Fibroblast of skin of scalp (primary cell): ENCODE measurements around the gene FOXD2.

Experiments
- DNase-seq: peaks from one replicate; pipeline ENCODE4 v3.0.0-alpha.2; 2013

Gene FOXD2

DNA sequence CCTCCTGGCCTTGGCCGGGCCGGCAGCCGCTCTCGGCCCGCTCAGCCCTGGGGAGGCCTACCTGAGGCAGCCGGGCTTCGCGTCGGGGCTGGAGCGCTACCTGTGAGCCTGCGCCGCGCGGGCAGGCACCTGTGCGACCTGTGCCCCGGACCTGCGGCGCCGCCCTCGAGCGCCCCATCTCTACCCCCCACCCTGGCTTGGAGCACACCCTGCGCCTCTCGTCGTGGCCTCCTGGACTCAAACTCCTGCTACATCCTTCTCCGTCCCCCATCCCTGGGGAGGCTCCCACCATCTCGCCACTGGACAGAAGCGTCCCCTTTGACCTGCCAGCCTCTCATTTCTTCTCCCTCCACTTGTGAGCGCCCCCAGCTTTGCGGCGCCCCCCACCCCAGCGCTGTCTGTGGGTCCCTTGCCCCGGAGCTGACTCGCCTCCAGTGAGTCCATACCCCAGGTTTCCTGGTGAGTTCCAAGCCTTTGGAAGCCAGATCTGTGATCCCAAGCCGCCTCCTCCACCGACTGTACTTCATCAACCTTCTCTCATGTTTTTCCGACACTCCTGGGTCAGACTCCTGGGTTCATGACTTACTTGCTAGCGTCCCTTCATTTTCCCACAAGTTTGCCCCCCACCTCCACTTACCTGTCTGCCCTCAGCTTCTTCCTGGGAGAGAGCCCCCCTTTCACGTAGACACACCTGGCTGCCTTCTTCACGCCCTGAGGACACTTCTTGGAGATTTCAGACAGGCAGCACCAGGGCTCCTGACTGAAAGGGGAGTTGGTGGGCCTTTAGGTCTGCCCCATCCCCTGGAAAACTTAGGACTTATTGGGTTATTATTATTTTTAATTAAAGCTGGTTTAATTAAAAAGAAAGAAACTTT is 20.4 kb upstream of the FOXD2 start:
- no peak for DNase-seq

DNA sequence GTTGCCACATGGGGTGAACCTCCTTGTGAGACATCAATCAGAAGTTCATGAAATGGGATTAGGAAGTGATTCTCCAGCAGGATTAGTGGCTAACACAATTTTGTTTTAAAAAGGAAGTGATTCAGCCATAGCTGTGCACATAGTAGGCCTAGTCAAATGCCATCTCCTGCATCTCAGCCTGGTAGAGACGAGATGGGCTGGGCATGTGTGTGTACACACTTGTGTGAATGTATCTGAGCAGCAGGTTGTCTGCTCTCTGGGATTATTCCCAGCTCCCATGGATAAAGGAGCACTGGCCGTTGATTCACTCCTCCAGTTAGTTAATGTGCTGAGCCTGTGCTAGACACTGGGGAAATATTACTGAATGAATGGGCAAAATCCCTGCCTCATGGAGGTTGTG is 19.7 kb upstream of the FOXD2 start:
- DNase-seq: no peak

DNA sequence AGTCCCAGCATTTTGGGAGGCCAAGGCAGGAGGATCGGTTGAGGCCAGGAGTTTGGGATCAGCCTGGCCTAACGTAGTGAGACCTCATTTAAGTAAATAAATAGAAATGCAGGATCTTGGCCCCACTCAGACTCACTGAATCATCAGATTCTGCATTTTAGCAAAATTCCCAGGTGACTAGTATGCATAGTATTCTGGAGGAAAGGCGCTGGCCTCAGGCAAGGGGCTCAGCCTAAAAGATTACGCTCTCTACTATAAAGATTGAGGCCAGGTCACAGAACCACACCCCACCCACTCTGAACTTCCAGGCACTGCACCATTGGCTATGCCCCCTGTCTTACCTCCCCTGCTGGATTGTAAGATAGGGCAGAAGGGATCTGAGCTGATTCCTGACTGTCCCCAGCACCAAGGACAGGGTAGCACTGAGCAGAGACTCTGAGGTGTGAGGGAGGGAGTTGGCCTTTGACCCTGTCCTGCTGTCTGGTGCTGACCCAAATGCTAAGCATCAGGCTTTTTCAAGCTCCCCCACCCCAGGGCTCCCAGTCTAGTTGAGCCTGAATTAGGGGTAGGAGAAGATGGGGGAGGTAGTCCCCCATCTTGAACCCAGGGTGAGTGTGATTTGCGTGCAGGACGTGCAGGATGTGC is 19.0 kb upstream of the FOXD2 start:
- DNase-seq: no peak

DNA sequence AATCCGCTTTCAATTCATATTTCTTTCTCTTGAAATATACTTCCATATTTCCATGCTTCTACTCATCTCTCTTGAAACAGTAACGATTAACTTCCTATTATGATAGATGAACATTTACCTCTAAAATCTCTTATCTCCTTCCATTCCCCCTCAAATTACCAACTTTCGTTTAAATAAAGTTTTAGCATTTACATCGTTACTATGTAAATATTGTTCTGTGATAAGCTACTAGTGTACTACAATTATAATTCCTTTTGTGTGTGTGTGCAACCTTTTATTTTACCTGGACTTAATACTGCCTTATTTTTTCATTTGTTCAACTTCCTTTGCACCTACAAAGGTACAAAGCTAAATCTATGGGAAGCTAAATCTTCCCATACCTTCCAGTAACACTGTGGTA is 17.3 kb upstream of the FOXD2 start:
- DNase-seq: no peak

DNA sequence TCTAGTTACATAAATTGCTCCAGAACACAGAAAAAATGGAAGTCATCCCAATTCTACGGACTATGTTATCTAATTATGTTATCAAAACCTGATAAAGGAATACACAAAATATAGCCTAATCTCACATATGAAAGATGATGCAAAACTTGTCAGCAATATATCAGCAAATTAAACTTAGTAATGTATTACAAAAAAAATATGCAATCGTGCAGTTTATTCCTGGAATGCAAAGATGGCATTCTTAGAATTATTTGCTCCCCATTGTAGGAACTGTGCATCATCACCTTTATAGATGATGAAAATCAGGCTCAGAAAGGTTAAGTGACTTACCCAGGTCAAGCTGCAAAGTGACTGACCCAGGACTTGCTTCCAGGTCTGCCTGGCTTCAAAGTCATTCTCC is 14.0 kb upstream of the FOXD2 start:
- DNase-seq: no peak

DNA sequence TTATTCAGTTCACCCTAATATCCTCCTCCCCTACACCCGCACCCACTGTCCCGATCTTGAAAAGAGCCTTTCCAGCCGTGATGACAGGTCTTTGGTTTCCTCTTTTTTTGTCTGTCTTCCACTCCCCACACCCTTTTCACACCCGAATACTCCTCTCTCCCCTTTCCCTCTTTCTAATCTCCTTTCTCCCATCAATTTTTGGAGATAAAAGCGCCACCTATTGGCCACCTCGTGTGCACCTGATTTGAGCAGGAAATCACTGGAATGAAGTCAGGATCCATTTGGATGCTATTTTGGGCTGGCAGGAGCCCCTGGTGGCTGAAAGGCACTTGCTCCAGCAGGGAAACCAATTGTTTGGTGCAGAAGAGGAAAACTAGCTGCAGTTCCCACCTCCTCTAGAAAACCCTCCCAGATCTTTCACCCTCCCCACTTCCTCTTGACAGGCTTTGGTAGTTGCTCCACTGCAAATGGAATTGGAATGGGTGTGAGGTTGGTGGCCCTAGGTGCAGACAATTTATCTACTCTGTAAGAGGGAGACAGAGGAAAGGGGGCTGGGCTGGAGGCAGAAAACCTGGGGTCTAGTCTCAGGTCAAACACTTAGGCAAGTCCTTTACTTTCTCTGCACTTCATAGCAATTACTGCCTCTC is 13.4 kb upstream of the FOXD2 start:
- DNase-seq: peak; percentile 73

DNA sequence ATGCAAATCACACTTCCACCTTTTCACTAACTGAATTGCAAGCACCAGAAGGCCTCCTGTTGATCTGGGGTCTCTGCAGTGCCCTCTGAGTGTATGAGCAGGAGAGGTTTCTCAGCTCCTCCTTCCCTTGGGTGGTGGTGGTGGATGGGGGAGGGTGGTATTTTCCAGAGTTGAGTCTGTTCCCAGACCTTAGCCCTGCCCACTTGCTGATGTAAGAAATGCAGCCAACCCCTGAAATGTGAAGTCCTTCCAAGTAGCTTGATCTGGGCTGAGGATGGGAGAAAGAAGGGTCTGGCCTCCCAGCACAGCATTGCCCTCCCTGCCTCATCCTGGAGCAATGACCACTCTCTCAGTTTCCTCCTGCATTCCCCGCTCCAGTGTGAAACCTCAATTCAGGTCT is 6.3 kb upstream of the FOXD2 start:
- DNase-seq: peak; percentile 85

DNA sequence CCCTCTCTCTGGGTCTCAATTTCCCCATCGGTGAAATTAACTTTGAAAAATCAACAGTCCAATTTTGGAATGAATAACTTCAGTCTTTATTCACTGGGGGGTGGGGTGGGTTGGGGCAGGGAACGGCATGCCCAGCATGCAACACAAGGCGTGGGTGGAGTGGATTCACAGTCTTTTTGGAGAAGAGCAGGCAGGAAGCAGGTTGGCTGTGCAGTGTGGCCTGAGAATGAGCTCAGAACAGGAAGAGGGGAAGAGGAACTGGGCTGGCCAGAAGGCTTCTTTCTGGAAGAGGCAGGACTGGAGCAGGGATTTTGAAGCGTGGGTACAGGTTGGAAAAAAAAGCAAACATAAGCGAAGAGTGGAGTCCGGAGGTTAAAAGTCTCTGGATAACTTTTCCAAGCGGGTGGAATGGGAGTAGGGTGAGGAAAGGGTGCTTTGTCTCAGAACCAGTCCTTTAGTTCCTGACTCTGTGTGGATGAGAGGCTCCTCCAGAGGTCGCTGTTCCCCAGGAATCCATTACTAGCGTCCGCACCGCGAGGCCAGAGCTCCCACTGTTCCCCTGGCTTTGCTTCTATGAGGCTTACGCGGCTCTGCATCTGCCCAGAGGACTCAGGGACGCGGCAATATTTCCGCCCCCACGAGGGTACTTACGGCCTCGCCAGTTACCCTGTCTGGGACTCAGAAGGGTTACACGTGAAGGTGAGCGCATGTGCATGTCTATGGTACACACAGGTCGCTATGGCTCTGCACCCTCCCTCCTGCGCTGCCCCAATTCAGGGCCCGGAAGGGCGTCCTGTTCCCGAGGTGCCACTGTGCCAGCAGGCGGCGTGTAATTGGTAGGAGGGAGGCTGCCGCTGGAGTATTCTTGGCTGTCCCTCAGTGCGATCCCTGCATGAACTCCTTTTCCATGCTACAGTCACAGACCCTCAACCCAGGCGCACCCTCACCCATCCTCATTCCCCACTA is 5.5 kb upstream of the FOXD2 start:
- peak; percentile 76 for DNase-seq

DNA sequence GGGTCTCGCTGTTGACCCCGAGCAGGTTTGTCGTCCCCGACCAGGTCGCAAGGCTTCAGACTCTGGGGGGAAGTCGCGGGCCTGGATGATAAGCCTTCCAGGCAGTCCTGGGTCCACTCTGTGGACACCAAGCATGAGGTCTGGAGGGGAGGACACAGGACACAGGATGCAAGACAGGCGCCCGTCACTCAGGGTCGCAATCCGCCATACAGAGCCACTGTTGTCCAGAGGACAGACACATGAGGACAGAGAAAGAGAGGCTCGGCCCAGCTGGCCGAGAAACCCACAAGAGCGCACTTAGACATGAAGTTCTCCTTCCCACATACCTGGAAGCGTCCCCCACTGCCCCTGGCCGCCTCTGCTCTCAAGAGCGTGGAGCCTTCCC is 4.8 kb upstream of the FOXD2 start:
- no peak for DNase-seq

DNA sequence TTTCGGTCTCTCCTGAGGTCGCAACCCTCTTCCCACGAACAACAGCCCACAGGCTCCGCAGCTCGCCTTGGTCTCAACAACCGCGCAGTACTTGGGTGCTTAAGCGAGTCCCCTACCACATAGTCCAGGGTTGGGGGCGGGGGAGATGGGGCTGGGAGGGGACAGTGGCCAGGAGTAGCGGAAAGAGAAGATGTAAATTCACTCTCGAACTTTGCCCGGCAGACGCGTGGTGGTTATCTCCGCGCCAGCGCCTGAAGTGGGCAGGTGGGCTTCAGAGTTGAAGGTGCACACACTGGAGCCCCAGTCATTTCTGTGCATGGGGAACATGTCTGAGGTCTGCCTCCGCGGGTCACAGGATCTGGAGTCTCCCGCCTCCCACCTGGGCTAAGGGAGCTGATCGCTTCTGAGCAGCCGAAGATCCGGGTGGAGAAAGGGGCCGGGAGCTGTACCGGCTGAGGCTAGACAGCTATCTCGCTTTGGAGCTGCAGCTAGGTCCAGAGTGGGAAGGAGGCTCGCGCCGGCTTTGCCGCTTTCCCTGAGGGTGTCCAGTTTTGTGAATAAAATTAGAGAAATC is 4.3 kb upstream of the FOXD2 start:
- no peak for DNase-seq

DNA sequence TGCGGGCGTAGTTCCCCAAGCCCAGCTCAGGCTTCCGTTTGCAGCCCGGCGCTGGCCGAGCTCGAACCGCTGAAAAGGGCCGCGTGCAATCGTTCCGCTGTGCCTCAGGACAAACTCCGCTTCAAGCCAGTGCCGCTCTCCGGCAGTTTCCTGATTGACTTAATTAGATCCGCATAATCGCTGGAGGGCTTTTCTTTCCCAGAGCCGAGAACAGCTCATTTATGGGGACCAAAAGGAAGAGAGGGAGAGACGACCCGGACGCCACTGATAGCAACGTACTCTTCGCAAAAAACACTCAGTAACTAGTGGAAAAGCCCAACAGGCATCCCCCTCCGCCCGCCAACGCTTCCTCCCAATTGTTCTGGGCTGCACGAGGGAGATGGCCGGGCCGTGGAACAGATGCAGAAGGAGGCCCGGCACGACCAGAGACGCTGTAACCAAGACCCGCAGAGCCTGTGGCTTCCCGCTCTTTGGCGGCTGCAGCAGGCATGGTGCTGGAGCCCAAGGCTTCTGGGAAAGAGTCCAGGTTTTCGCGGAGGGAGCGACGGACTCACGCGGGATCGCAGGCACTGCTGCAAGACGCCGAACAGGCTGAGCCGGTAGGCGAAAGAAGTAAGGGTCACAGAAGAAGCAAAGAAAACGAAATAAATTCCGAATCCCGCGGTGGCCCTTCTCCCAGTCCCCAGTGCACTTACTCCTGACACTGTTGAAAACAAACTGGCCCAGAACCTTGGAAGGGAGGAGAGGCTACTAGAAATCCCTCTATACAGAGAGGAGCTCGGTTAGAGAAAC is 3.6 kb upstream of the FOXD2 start:
- peak; percentile 48 for DNase-seq

DNA sequence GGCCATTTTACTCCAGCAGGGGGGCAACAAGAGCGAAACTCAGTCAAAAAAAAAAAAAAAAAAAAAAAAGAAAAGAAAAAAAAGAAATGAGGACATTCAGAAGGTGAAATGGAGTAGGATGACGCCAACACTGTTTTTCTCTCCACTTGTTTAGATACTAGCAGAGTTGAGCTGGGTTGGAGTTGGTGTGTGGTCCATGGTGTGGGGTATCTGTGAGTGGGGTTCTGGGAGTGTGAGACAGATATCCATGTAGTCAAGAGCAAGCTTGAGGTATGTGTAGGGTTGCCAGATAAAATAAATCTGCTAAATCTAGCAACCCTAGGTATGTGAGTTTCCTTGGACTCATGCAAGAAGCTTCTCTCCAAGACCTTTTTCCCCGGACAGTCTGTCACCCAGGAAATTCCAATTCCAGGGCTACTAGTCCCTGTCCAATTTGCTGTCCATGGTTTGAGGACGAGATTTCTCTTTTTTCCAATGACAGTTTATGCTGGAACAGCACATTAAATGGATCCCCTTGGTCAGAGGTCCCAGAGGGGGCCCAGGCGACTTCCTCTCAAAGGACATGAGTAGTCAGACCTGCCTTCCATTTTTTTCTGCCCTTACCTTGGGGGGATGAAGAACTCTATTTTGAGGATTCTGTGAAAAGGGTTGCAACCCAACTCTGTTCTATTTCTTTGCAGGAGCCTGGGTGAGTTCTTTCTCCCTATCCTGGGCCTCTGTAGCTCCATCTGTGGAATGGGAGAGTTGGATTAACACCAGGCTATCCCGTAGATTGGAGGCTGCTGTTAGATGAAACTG is 2.1 kb upstream of the FOXD2 start:
- peak; percentile 23 for DNase-seq

DNA sequence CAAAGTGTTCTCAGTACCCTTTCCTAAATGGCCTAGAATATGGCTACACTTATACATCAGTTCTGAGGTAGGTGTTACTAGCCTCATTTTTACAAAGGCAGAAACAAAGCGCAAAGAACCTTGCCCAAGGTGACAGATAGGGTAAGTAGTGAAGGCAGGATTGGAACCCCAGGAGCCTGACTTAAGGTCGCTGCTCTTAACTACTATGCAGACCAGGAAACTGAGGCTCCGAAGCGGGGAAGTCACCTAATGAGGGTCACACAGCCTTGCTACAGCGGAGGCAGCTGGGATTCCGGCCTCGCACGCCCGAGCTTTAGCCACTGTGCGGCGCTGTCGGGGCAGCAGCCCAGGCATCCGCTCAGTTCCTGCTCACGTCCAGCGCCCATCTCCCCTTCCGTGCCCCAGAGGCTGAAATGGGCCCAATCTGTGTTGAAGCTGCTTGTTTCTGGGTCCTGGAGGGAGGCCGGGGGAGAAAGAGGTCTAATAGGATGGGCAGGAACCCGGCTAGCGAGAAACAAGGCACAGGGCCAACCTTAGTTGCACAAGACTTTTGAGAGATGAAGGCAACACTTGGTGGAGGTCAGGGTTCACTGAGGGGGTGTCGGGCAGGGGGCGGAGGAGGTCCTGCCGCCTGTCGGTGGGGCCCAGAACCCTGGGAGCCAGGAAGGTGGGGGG is 1.4 kb upstream of the FOXD2 start:
- peak; percentile 70 for DNase-seq

DNA sequence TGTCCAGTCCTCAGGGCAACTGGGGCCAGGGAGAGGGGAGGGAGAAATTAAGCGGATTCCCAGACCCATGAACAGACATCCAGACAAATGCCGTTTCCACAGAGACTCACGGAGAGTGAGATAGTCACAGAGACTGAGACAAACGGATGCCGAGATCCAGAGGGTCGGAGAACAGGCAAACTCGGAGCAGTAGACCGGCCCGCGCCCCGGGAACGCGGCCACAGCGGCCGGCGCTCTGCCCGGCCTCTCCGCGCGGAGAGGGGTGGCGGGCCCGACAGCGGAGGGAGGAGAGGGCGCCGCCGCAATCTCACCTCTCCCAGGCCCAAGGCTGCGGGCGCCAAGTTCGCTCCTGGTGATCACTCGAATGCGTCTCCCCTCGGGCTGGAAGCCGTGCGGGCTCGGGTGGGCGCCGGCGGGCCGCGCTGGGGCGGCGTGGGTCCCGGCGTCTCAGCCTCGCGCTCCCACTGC is 831 bp upstream of the FOXD2 start:
- DNase-seq: no peak

DNA sequence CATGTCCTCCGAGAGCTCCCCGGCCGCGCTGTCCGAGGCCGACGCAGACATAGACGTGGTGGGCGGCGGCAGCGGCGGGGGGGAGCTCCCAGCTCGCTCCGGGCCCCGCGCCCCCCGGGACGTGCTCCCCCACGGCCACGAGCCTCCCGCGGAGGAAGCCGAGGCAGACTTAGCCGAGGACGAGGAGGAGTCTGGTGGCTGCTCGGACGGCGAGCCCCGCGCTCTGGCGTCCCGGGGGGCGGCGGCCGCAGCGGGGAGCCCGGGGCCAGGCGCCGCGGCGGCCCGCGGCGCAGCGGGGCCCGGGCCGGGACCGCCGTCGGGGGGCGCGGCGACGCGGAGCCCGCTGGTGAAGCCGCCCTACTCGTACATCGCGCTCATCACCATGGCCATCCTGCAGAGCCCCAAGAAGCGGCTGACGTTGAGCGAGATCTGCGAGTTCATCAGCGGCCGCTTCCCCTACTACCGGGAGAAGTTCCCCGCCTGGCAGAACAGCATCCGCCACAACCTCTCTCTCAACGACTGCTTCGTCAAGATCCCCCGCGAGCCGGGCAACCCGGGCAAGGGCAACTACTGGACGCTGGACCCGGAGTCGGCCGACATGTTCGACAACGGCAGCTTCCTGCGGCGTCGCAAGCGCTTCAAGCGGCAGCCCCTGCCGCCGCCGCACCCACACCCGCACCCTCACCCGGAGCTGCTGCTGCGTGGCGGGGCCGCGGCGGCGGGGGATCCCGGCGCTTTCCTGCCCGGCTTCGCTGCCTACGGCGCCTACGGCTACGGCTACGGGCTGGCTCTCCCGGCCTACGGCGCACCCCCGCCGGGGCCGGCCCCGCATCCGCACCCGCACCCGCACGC is 547 bp downstream of the FOXD2 start:
- DNase-seq: peak; percentile 7

DNA sequence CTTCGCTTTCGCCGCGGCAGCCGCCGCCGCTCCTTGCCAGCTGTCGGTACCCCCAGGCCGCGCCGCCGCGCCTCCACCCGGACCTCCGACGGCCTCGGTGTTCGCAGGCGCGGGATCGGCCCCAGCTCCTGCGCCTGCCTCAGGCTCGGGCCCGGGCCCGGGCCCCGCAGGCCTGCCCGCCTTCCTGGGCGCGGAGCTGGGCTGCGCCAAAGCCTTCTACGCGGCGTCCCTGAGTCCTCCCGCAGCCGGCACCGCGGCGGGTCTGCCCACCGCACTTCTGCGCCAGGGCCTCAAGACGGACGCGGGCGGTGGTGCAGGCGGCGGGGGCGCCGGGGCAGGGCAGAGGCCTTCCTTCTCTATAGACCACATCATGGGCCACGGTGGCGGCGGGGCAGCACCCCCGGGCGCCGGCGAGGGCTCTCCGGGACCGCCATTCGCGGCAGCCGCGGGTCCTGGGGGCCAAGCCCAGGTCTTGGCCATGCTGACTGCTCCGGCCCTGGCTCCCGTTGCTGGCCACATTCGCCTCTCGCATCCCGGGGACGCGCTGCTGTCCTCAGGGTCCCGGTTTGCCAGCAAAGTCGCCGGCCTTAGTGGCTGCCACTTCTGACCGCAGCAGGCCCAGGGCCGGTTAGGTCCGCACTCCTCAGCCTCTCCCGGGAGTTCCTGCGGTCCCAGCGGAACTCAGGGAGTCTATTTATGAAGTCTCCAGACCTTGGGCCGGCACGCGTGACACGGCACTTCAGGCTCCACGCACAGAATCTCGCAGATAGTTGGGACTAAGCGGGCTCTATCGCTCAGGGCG is 1.4 kb downstream of the FOXD2 start:
- DNase-seq: no peak

DNA sequence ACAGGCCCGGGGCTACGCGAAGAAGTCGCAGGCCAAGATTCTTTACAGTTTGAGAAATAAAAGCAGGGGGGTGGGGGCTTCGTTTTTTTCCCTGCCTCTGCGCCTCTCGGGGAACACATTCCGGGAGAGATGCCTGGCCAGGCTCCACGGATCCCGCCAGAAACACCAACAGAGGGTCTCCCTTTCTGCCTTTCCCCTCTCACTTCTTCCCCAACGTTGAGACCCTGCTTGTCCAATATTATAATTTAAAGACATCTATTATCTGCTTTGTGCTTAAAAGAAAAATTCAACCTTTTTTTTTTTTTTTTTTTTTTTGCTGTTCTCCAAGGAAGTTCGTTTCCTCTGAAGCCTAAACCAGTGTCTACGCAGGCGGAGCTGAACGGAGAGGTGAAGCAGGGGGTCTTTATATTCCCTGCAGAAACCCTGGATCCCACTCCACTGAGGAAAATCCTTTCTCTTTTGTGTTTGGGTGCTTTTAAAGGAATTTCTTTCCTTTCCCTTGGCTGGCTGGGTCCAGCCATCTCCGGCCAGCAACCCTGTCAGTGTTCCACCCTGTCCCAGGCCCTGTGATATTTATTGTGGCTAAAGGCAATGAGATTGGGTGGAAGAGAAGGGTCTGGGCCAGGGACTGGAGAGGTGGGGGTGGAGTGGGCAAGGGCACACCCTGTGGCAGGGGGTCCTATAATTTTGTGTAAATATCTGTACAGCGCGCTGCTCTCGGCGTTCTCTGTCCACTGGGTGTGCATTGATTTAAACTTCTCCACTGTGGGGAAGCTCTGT is 2.2 kb downstream of the FOXD2 start:
- no peak for DNase-seq
